HG02798 (cell line): ENCODE data around the gene CLCN1.
A peak's percentile ranks its signal among the peaks of the same experiment; 100 is the strongest.
"Not testable (repeated sequence)": the region's sequence is repeated elsewhere in the genome, so short reads cannot be mapped to it uniquely, and the experiment has no call there.

ENCODE experiments used
- ATAC-seq: cut with Tn5 transposase; IDR thresholded peaks from one replicate; pipeline ENCODE4 v1.9.1; 2021; ENCODE audit warnings: mild to moderate bottlenecking; ENCODE audit not compliant: unreplicated experiment, poor library complexity

CLCN1 gene

DNA sequence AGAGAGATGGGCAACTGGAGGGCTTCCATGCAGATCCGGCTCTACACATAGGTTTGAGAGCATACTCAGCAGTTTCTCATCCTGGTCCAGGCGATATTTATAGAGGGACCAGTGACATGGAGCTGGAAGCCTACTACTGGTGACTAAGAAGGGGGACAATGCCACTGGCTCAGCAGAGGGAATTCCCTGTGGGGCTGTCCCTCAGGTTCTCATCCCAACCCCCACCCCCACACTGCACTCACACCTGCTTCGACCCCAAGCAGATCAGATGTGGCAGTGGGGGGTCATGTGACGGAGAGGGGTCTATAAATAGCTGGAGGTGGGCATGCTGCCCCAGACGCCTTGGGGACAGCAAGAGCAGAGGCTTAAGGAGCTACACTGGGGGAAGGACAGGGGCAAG lies at the start of gene CLCN1:
TSS of gene CLCN1 (plus strand) at position 336 of the 400 bp plus-strand sequence. CDS start 102 bp downstream, outside the sequence.
- no peak for ATAC-seq

DNA sequence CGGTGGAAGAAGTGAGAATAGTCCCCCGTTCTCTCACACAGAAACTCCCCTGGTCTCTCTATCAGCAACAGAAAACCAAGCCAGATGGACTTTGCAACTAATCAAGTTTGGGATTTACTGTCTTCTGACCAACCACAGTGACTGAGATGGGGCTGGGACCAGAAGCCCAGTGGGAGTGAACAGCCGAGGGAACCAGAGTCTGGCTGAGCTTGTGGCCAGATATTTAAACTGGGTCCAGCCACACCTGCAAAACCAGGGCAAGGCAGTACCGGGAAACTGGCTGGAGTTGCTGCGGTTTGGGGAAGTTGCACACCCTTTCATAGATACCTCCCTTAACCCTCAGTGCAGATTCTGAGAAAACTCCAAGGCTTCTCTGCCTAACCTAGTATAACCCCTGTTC lies 46.7 kb upstream of the CLCN1 start:
- no peak for ATAC-seq

DNA sequence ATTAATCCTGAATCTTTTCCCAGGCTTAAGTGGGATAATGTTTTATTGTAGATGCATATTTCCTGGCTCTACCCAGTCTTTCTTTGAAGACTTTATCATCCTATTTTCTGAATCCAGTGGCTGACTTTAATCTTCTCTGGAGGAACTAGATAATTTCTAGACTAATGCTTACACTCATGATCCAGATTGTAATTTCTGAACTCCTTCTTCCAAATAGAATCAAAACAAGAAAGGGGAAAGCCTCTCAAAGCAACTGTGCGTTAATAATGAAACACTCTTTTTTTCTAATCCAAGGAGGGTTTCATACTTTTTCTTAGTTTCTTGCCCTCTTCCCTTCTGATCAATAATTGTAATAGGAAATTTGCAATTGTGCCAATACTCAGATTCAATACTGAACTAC lies 44.7 kb upstream of the CLCN1 start:
- ATAC-seq: no peak

DNA sequence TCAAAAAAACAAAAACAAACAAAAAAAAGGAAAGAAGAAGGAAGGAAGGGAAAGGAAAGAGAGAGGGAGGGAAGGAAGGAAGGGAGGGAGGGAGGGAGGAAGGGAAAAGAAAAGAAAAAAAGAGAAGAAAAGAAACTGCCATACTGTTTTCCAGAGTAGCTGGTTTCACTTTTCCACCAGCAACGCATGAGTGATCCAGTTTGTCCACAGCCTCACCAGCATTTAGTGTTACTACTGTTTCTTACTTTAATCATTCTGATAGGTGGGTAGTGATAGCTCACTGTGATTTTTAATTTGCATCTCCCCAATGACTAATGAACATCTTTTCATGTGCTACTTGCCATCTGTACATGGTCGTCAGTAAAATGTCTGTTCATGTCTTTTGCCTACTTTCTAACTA lies 43.0 kb upstream of the CLCN1 start:
- ATAC-seq: no peak

DNA sequence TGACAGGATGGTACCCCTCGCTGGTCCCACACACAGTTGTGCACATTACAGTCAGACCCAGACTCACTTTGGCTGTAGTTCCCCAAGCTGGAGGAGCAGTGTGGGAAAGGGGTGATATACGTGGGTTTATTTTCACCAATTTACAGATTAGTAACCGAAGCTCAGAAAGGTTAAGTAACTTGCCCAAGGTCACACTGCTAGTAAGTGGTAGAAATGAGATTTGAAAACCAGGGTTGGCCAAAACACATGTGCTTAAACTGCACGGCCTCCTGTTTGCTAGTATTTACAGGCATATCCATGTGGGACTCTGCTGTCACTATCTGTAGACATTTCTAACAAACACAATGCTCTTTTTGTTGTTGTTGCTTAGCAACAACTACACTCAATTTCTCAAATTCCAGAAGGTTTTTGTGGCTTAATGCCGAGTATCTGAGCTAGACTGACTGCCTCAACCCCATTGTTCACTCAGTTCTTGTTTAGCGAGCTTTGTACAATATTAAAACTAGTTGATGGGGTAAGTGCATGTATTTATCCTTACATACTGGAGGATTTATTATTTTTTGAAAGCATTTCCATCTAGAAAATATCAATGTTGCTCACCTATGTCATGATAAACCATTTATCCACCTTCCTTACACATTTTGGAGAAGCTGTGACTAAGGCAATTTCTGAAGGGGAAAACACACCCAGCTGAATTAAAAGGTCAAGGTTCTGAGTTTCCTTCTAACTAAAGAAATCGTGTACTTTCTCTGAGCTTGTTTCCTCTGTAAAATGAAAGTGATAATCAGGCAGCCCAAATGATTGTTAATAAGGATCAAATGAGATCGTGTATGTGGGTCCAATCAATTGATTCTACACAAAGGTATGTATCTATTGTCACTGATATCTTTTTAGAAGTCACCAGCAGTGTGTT lies 36.5 kb upstream of the CLCN1 start:
- no peak for ATAC-seq

DNA sequence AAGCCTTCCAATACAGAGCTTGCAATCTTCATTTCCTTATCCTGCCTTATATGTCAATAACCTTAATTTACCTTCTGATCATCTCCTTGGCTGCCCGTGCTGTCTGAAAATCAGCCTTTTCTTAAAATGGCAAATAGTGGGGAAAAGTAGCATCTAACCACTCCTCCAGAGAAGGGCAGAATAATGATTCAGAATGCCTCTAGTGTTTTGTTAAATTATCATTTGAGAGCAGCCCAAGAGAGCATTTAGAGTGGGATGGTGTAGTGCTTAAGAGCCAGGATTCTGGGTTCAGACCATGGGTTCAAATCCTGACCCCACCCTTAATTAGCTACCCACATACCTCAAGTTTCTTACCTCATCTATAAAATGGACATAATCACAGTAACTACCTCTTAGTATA lies 35.8 kb upstream of the CLCN1 start:
- no peak for ATAC-seq

DNA sequence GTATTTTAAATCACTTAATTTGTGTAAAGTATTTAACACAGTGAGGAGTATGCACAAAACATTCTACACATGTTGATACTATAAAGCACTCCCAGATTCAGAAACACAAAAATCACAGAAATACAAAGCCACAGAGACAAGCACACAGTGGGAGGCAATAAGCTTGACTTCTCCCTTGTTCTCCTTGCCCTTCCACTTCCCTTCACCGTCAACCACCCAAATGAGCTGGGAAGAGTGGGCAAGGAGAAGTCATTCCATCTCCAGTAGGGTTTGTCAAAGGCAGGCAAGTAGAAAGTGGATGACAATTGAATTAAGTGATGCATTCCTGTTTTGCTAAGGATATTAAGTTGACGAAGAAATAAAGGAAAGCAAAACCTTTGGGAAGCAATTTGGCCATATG lies 35.3 kb upstream of the CLCN1 start:
- ATAC-seq: no peak

DNA sequence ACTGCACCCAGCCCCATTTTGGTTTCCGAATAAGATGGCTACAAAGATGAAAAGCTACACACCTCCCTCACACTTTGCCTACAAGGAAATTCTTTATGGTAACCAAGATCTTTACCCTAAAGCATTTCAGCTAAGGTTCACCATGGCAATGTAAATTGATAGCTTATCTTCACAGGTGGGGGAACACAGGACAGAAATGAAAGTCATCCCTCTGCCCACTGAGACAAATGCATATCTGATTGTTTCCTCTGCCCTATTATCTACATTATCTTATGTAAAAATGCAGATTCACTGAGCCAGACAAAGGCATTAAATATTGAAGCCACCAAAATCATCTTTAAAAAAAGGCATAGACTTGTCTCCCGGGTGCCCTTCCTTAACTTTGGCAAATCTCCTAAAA lies 34.4 kb upstream of the CLCN1 start:
- no peak for ATAC-seq

DNA sequence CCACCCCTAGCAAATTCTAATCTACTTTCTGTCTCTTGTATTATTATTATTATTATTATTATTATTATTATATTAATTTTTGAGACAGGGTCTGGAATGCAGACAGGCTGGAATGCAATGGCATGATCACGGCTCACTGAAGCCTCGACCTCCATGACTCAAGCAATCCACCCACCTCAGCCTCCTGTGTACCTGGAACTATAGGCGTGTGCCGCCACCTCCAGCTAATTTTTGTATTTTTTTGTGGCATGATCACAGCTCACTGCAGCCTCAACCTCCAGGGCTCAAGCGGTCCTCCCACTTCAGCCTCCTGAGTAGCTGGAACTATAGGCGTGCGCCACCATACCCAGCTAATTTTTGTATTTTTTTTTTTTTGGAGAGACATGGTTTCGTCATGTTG lies 33.8 kb upstream of the CLCN1 start:
- ATAC-seq: no peak

DNA sequence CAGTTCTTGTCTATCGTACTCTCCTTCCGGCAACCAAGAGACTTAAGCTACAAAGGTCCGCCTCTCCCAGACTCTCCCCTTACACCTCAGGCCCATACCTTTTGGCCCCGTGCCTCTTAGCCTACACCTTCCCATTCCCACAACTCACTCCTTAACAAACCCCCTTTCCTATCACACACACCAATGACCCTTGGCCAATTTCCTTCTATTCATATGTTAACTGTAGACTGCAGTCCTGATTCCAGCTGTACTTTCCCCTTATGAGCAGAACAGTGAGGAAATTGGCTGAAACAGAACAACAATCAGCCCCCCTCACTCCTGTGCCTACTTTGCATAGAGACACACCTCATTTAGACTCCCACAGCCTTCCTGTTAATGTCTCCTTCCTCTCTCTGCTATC lies 32.5 kb upstream of the CLCN1 start:
- ATAC-seq: no peak

DNA sequence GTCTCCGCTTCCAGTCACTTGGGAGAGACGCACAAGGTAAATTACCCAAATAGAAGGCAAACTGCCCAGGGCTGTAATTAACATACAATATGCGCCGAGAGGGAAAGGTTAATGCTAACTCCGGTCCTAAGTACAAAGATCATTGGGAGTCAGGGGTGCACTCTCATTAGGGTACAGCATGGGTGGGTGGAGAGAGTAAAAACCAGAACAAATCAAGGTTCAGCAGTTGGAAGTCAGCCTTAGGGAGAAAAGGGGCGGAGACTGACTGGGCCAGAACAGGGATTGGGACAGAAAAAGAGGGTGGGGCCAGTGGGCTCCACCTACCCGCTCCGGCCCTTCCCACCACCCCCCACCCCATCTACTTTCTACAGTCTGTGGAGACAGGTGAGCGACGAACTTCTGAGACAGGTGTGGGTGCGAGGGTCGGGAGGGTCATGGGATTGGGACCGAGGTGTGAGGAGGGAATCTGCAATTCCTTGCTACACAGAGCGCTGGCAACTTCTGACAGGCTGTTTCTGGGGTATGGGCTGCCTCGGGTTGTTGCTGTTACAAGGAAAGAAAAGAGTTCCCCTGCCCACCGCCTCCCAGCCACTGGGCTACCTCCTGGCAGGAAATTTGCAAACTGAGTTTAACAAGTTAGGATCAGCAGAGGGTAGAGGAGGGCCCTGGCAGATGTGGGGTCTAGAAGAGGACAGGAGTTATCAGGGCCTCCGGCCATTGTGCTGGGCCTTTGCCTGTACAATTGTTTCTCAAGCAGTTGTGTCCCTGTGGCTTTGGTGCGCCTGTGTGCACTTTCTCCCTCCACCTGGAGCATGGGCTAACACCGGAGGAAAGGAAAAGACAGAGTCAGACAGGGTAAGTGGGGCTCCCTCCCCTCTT lies 31.1 kb upstream of the CLCN1 start, which contains the start of gene TMEM139:
TSS of gene TMEM139 (plus strand) at position 368 of the 879 bp plus-strand sequence. CDS start 1,000 bp downstream, outside the sequence.
- ATAC-seq: no peak

DNA sequence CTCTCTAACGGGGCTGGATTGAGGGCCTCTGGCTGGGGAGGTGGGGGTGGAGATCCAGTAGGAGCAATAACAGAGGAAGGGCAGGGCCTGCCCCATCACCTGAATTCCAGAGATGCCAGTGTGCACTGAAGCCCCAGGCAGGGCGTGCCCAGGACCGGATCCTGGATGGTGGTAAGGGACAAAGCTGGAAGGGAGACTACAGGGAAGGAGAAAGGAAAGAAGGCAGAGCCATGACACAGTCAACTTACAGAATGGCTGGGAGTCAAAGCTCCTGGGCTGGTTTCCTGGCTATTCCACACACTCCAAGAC lies 30.5 kb upstream of the CLCN1 start:
- no peak for ATAC-seq

DNA sequence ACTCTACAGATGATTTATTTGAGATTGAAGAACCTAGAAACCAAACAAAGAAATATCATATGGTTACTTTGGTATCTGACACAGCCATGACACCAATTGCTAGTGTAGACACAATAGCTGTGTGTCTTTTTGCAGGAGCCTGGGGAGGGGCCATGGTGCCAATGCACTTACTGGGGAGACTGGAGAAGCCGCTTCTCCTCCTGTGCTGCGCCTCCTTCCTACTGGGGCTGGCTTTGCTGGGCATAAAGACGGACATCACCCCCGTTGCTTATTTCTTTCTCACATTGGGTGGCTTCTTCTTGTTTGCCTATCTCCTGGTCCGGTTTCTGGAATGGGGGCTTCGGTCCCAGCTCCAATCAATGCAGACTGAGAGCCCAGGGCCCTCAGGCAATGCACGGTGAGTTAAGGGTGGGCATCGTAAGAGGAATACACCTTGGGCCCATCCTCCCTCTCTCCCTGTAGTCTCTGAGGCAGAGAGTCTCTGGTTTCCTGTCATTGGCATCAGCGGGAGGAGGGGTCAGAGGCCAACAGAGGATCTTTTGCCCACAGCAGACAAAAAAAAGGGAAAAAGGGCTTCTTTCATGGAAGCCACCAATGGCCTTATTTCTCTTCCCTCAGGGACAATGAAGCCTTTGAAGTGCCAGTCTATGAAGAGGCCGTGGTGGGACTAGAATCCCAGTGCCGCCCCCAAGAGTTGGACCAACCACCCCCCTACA lies 29.9 kb upstream of the CLCN1 start:
- ATAC-seq: no peak

DNA sequence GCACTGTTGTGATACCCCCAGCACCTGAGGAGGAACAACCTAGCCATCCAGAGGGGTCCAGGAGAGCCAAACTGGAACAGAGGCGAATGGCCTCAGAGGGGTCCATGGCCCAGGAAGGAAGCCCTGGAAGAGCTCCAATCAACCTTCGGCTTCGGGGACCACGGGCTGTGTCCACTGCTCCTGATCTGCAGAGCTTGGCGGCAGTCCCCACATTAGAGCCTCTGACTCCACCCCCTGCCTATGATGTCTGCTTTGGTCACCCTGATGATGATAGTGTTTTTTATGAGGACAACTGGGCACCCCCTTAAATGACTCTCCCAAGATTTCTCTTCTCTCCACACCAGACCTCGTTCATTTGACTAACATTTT lies 29.4 kb upstream of the CLCN1 start:
- ATAC-seq: no peak

DNA sequence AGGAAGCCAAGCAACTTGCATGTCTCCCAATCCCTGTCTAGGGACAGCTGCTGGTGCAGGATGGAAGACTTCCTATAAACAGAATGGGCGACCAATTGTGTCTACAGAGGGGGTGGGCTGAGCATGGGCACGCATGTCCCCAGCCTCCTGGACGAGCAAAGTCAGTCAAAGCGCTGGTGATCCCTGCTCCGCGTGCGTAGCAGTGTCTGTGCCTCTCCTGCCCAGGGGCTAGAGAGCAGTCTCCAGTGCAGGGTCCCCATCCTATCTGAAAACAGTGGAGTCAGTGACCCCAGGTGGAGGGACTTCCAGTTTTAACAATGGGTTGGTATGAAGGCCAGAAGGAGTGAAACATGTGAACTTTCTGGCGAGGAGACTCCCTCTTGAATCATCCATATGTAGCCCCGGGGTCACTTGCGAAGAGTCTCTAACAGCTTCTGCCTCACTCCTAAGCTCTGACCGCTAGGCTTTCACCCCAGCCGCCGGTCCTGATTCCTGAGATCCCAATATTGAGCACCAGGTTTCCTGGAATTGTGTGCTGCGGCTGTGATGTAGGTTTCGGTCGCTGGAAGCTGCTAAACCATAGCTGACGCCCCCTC lies 28.5 kb upstream of the CLCN1 start:
- no peak for ATAC-seq

DNA sequence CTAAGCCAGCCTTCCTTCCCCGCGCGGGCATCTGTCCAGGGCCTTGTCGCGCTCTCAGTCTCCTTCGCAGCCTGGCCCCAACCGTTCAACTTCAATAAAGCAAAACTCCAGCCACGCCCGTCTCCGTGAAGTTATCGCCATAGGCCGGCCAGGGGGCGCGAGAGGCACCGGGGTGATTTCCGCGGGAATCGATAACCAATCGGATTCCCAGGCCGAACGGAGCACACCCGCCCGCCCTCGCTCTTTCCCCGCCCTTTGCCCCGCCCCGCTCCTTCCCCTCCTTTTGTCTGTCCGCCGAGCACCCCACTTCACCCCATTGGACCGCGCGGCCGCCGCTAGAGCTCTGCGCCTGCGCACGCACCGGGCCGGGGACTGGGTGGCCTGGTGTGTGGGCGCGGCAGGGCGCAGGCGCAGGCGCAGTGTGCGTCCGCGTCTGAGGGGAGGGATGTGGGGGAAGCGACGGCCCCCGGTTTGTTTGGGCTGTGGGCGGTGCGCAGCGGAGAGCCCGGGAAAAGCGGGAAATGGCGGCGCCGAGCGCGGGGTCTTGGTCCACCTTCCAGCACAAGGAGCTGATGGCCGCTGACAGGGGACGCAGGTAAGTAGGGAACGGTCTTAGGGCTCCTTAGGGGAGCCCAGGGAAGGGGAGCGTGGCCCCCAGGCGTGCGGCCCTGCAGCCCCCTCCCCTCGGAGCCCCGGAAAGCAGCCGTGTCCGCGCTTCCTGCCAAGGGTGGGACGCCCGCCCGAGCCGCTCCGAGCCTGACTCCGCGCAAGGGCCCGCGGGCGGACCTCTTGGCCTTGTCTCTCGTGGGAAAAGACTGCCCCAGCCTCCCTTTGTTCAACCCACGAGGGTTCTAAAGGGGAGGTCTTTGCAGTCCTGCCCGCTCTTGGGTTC lies 27.7 kb upstream of the CLCN1 start, which contains the start of gene CASP2:
TSS of gene CASP2 (plus strand) at position 417 of the 892 bp plus-strand sequence. CDS start at position 522, 105 bp downstream.
- peak; percentile 93 for ATAC-seq

DNA sequence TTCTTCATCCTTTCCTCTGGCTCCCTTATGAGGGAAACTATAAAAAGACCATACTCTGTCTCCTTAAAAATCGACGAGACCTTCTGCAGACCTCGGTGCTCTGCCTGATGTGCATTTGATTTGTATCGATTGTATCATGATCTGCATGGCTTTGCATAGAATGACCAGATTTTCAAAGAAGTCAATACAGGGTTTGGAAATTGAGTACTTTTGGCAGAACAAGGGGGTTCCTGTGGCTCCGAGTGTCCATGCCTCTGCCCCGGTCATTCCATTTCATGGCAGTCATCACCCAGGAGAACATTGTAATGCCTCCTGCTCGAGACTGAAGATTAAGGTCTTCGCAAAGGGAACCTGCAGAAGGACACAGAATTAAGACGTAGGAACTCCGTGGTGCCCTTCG lies 27.1 kb upstream of the CLCN1 start:
- no peak for ATAC-seq

DNA sequence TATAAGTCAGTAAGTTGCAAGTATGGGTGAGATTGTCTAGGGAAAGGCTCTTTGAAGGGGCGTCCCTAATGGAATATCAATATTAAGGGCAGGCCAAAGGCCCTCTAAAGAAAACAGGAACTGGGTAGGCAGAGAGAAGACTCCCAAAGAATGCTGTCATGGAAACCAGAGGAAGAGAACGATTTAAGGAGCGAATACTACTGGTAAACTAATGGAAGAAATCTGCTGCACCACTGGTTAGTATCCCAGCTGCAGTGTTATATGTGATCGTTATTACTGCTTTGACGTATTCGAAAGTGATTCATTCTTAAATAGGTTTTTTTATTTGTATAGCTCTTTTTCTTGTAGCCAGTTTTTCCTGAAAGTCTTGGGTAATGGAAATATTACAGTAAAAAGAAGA lies 26.5 kb upstream of the CLCN1 start:
- no peak for ATAC-seq

DNA sequence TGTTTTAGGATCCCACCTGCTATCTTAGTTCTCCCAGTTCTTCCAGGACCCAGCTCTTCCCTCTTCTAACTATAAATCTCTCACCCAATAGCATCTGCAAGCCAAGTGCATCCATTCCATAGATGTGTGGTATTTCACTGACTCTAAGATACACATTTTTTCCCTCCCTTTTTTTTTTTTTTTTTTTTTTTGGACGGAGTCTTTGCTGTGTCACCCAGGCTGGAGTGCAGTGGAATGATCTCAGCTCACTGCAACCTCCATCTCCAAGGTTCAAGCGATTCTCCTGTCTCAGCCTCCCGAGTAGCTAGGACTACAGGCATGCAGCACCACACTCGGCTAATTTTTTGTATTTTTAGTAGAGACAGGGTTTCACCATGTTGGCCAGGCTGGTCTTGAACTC lies 26.0 kb upstream of the CLCN1 start:
- ATAC-seq: not testable (repeated sequence)
